B cell (primary cell): ENCODE results near the gene ICA1. TPM values are rescaled to one million over a fixed set of nuclear protein-coding genes. Genes with fewer than 3 reads are reported as not detected.

Source experiments
- ATAC-seq: fragments of 200-7000 bp; cut with Tn5 transposase; one replicate; pipeline ENCODE4 v1.10.0; 2021; ENCODE audit warnings: low read depth, mild to moderate bottlenecking, moderate number of reproducible peaks, moderate library complexity
- CTCF ChIA-PET: fragments of 350-600 bp; sonication (Branson Sonifier 250); formaldehyde crosslinking; loops from one replicate; lab custom pipeline; 2021; ENCODE audit warnings: antibody characterized with exemption, inconsistent platforms; lab: Charles Lee
- POLR2A ChIA-PET: fragments of 350-600 bp; sonication (Branson Sonifier 250); formaldehyde crosslinking; loops from one replicate; lab custom pipeline; 2021; ENCODE audit warnings: antibody characterized with exemption; lab: Charles Lee
- DNase-seq: peaks from one replicate; pipeline ENCODE4 v3.0.0; 2013
- H2AFZ ChIP-seq: 2 replicates; pipeline ENCODE4 v1.6.1; 2012; ENCODE audit warnings: mild to moderate bottlenecking, low read depth, low read length; ENCODE audit not compliant: insufficient read depth, poor library complexity, severe bottlenecking
- H3K27ac ChIP-seq, 2 donors: 1 replicate in 1 of 2; 2 replicates in 1 of 2; pipeline ENCODE4 v1.5.1; 2012 to 2013; ENCODE audit warnings: low read length in 2 of 2, mild to moderate bottlenecking in 2 of 2, moderate library complexity in 1 of 2
- H3K27me3 ChIP-seq, 4 experiments: fragments of 200-600 bp in 1 of 4; sonication (generic) in 1 of 4; replicated peaks in 1 of 4; 1 replicate in 2 of 4; 2 replicates in 2 of 4; pipeline versions ENCODE4 v1.6.1 to v1.7.0; 2013 to 2016; ENCODE audit warnings: low read length in 3 of 4, mild to moderate bottlenecking in 2 of 4, mixed read lengths in 1 of 4, moderate library complexity in 1 of 4; ENCODE audit not compliant: insufficient read depth in 4 of 4, control insufficient read depth in 3 of 4; ENCODE audit errors: control extremely low read depth in 1 of 4
- H3K36me3 ChIP-seq, 2 experiments: replicated peaks in 1 of 2; 1 replicate in 1 of 2; 2 replicates in 1 of 2; pipeline versions ENCODE4 v1.6.1 to v1.7.1; 2013; ENCODE audit warnings: low read length in 1 of 2; ENCODE audit not compliant: insufficient read depth in 2 of 2, control insufficient read depth in 1 of 2; ENCODE audit errors: control extremely low read depth in 1 of 2, extremely low read depth in 1 of 2
- H3K4me1 ChIP-seq, 2 donors: fragments of 200-600 bp in 1 of 2; sonication (generic) in 1 of 2; 1 replicate in 1 of 2; 2 replicates in 1 of 2; pipeline versions ENCODE4 v1.5.1 to v1.6.1; 2013 to 2017; ENCODE audit warnings: low read length in 2 of 2; ENCODE audit not compliant: control insufficient read depth in 2 of 2, insufficient read depth in 2 of 2
- H3K4me2 ChIP-seq: replicated peaks from 2 replicates; pipeline ENCODE3; 2012; ENCODE audit warnings: mild to moderate bottlenecking, low read depth, low read length; ENCODE audit not compliant: poor library complexity, severe bottlenecking
- H3K4me3 ChIP-seq, 5 experiments: fragments of 200-600 bp in 1 of 5; sonication (generic) in 1 of 5; 1 replicate in 3 of 5; 2 replicates in 2 of 5; pipeline versions ENCODE4 v1.5.1 to v1.7.0; 2011 to 2016; ENCODE audit warnings: low read length in 4 of 5, mild to moderate bottlenecking in 4 of 5, low read depth in 2 of 5, control low read depth in 1 of 5, moderate library complexity in 1 of 5; ENCODE audit not compliant: insufficient read depth in 1 of 5; ENCODE audit errors: control extremely low read depth in 1 of 5, extremely low read depth in 1 of 5
- H3K79me2 ChIP-seq: fragments of 200-600 bp; sonication (generic); one replicate; pipeline ENCODE4 v1.6.0; 2016; ENCODE audit warnings: low read length; ENCODE audit not compliant: control insufficient read depth, insufficient read depth
- H3K9ac ChIP-seq: fragments of 200-600 bp; sonication (generic); 2 replicates; pipeline ENCODE4 v1.6.1; 2017; ENCODE audit warnings: mild to moderate bottlenecking, low read length, moderate library complexity
- H3K9me3 ChIP-seq, 3 donors: one replicate each; pipeline versions ENCODE4 v1.6.1 to v1.7.1; 2013; ENCODE audit warnings: low read length in 2 of 3; ENCODE audit not compliant: control insufficient read depth in 2 of 3, insufficient read depth in 1 of 3; ENCODE audit errors: control extremely low read depth in 1 of 3
- H4K20me1 ChIP-seq: 2 replicates; pipeline ENCODE4 v1.6.0; 2012; ENCODE audit warnings: mild to moderate bottlenecking, low read length; ENCODE audit not compliant: insufficient read depth, control insufficient read depth, poor library complexity, severe bottlenecking
- H3K27ac Mint-ChIP-seq: one replicate; pipeline ENCODE4 v1.8.0; 2021; ENCODE audit warnings: mixed read lengths
- H3K27me3 Mint-ChIP-seq: one replicate; pipeline ENCODE4 v1.8.0; 2021; ENCODE audit warnings: mixed read lengths
- H3K4me1 Mint-ChIP-seq: one replicate; pipeline ENCODE4 v1.8.0; 2021; ENCODE audit warnings: mixed read lengths
- H3K4me3 Mint-ChIP-seq: one replicate; pipeline ENCODE4 v1.8.0; 2021; ENCODE audit warnings: mixed read lengths
- H3K9me3 Mint-ChIP-seq: one replicate; pipeline ENCODE4 v1.8.0; 2022; ENCODE audit warnings: mixed read lengths; ENCODE audit not compliant: insufficient read depth
- CTCF ChIP-seq: fragments of 200-600 bp; IDR thresholded peaks from one replicate; pipeline ENCODE4 v1.8.0; 2022; ENCODE audit warnings: antibody characterized with exemption, mild to moderate bottlenecking
- EZH2 ChIP-seq: IDR thresholded peaks from 2 replicates; pipeline ENCODE4 v1.6.1; 2012; ENCODE audit warnings: borderline replicate concordance, low read depth, mild to moderate bottlenecking, moderate library complexity, low read length; ENCODE audit not compliant: insufficient read depth, poor library complexity, severe bottlenecking
- WGBS: methylation state at CpG from one replicate; pipeline ENCODE4 v1.1.5; 2013; ENCODE audit warnings: missing lambda C conversion rate; ENCODE audit not compliant: insufficient coverage; 5-methylcytosine and 5-hydroxymethylcytosine counted together
- intact Hi-C: fragments of 100-400 bp; cut with micrococcal nuclease; formaldehyde crosslinking; loops from one replicate; pipeline ENCODE4 v1.10.0; 2022
- polyA plus RNA-seq: library from polyadenylated mRNA; depleted of rRNA; stranded (reverse); fragments of >200 nt; gene quantifications from 2 replicates; pipeline ENCODE4 v1.2.3, GENCODE V29; 2012
- total RNA-seq, 2 donors: library from RNA; stranded (reverse); fragments of 120-200 nt in 1 of 2; gene quantifications; 1 replicate in 1 of 2; 2 replicates in 1 of 2; pipeline versions ENCODE4 v1.2.3 to v1.2.4, GENCODE V29; 2013 to 2022

Gene ICA1
- total and polyA plus RNA-seq, 2 donors (not counting 1 experiment from before 2014, with no cell fraction given), result 0.03 TPM; not detected in 1

DNA sequence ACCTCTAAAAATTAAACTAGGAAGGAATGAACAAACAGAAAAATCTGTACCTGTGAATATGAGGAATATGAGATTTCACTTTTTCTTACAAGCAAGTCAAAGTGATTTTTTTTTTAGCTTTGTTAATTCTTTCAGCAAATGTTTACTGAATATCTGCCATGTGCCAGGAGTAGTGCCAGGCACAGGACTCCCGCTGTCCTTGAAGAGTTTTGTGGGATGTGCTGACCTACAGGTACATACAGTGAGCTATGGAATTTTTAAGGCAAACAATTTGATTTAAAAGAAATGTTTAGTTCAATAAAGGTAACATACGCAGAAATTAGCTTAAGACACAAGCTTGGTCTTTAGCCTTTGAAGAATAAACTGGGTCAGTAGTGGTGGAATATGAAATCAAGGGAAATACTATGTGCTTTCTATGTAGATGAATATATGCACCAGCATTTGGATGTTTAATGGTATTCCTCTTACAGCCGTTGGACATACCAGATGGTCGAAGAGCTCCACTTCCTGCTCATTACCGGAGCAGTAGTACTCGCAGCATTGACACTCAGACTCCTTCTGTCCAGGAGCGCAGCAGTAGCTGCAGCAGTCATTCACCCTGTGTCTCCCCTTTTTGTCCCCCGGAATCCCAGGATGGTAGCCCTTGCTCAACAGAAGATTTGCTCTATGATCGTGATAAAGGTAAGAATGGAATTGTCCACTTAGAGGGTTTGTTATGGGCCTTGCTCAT is 191.4 kb downstream of the ICA1 start:
- CTCF ChIA-PET, result interaction anchor here (1.4 to 2.5 kb wide), 2 partner anchors 297 to 389 kb away, joined by 5 to 8 read pairs; no protein-coding TSS in a partner anchor
- no peak for DNase-seq
- Histone ChIP-seq H3K79me2 (peaks cover 24% of the 10 kb centered on the region), H3K36me3 (peaks cover 0 to 35% of the 10 kb centered on the region in 2 experiments), H3K4me2 (no peak overlapping the region), H3K4me1 (no peaks in the 10 kb centered on the region), H3K9me3 (no peaks in the 10 kb centered on the region), H3K4me3 (no peak overlapping the region), H3K27me3 (no peaks in the 10 kb centered on the region), H3K9ac (no peak overlapping the region), H3K27ac (no peak overlapping the region), H2AFZ (no peak overlapping the region), H4K20me1 (no peaks in the 10 kb centered on the region)
- H3K4me1 Mint-ChIP-seq, result peaks cover 4% of the 10 kb centered on the region
- no peaks in the 10 kb centered on the region for H3K27me3 Mint-ChIP-seq
- H3K4me3 Mint-ChIP-seq, result no peak overlapping the region
- POLR2A ChIA-PET, result no interaction called here
- no peaks in the 10 kb centered on the region for H3K9me3 Mint-ChIP-seq
- intact Hi-C loops, result no loop called here
- 98% methylated on average over 7 of the region's 9 CpGs for WGBS
- ATAC-seq, result no peak
- TF ChIP-seq CTCF (no peak), EZH2 (no peak)
- no peak overlapping the region for H3K27ac Mint-ChIP-seq
